Activated CD8-positive, alpha-beta memory T cell treated with anti-CD3 and anti-CD28 coated beads for 24 hours (primary cell): Measurements from ENCODE around the gene ARHGEF16.
A peak's percentile ranks its signal among the peaks of the same experiment; 100 is the strongest.

Experiments used
- DNase-seq: peaks from one replicate; pipeline ENCODE4 v3.0.0-alpha.2; 2020

Gene ARHGEF16

DNA sequence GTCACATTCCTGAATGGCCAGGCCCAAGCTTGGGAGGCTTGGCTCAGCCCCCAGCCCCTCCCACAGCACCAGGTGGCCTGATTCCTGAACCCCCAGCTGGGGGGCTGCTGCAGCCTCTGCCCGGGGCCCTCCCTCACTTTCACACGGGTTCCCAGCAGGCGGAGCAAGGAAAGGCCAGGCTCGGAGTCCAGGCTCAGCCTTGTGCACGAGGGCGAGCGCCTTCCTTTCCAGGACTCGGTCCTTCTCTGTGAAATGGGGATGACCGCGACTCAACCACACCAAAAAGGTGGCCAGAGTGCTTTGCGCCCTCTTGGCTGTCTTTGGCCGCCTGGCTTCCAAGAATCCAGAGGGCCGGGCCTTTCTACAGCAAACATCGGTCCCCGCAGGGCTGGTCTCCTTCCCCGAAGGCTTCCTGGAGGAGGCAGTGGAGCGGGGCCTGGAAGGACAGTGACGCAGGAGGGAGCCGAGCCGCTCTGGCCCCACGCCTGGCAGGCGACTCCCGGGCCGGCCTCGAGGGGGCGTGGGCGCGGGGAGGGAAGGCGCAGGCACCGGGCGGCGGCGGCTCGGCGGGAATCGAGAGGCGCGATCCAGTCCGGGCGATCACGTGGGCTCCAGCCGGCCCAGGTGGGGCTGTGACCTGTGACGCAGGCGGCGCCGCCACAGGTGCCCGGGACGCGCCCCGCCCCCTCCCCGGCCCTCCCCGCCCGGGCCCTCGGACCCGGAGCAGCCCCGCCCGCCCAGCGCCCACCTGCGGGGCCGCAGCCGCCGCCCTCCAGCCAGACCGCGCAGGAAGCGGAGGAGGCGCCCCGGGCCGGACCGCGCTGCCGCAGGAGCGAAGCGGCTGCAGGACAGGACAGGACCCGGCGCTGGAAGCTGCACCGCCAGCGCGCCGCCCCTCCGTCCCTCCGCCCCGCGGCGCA lies at the start of gene ARHGEF16:
Gene ARHGEF16 (plus strand): TSS at position 775 of the 920 bp plus-strand sequence. CDS start 8,420 bp downstream, outside the sequence.
- DNase-seq = peak; percentile 64

DNA sequence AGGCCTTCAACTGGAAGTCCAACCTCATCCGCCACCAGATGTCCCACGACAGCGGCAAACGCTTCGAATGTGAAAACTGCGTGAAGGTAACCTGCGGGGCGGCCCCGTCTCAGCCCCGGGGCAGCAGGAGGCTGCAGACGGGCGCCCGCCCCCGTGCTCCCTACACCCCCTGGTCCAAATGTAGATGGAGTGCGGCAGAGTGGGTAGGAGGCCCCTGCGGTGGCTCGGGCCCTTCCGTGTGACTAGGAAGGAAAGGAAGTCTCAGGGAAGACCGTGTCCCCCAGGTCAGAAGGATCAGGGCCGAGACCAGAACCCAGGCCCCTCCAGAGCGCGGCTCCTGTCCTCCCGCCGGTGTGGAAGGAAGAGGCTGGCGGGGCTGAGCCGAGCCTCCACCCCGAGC lies 49.7 kb upstream of the ARHGEF16 start:
- no peak for DNase-seq

DNA sequence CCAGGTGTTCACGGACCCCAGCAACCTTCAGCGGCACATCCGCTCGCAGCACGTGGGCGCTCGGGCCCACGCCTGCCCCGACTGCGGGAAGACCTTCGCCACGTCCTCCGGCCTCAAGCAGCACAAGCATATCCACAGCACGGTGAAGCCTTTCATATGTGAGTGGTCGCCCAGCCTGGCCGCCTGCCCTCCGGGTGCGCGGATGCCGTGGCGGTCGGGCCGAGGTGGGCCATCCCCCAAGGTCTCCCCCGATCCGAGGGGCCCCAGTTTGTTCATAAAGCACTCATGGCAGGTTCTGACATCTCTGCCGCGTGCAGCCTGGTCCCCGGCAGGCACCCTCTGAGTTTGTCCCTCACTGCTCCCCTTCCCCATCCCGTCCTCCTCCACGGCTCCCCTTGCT lies 49.0 kb upstream of the ARHGEF16 start:
- DNase-seq = no peak

DNA sequence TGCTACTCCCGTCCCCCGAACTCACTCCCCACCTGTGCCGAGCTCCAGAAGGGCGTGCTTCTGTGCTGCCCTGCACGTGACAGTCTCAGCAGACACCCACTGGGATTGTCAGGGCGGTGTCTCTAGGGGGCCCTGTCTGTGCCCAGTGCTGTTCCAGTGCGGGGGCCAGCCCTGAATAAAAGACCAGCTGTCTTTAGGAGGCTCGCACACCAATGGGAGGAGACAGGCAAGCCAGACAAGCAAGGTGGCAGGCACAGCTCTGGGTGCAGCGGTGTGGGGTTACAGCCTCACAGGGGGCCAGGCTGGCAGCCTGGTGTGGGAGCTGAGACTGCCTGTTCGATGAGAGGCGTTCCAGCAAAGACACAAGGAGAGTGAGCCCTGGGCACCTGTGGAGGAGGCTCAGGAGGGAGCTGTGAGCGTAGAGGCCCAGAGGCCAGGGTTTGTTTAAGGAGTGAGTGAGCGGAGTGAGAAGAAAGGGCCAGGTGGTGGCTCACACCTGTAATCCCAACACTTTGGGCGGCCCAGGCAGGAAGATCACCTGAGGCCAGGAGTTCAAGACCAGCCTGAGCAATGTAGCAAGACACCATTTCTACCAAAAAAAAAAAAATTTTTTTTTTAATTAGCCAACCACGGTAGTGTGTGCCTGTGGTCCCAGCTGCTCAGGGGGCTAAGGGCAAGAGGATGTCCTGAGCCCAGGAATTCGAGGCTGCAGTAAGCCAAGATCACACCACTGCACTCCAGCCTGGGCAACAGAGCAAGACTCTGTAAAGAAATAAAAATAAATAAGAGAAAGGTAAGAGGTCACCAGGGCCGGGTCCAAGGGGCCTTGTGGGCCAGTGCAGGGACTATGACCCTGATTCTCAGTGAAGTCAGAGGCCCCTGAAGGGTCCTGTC lies 48.2 kb upstream of the ARHGEF16 start:
- no peak for DNase-seq

DNA sequence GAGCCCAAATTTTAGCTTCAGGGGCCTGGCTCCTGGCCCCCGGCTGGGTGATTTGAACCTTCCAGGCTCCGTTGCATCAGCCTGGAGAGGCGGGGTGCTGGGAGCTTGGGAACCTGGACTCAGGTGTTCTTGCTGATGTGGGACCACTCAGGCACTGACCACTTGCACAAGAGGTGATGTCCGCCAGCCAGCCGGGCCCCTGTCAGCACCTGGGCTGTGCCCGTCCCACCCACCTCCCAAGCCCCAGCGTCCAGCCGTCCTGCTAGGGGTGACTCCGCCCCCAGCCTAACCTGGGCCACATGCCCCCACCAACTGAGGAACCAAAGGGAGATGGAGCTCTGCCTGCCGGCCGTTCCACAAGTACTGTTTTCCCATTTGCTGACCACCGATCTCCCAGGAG lies 47.4 kb upstream of the ARHGEF16 start:
- DNase-seq = no peak

DNA sequence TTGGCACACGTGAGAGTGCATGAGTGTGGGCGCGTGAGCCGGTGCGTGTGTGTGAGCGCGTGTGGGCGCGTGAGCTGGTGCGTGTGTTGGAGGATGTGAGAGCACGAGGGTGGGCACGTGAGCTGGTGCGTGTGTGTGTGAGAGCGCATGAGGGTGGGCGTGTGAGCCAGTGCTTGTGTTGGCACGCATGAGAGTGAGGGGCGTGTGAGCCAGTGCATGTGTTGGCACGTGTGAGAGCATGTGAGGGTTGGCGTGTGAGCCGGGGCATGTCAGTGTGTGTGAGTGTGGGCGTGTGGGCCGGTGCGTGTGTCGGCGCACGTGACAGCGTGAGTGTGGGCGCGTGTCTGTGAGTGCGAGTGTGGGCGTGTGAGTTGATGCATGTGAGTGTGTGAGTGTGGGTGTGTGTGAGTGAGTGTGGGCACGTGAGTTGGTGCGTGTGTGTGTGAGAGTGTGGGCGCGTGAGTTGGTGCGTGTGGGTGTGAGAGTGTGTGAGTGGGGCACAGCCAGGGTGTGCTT lies 45.7 kb upstream of the ARHGEF16 start:
- DNase-seq = no peak

DNA sequence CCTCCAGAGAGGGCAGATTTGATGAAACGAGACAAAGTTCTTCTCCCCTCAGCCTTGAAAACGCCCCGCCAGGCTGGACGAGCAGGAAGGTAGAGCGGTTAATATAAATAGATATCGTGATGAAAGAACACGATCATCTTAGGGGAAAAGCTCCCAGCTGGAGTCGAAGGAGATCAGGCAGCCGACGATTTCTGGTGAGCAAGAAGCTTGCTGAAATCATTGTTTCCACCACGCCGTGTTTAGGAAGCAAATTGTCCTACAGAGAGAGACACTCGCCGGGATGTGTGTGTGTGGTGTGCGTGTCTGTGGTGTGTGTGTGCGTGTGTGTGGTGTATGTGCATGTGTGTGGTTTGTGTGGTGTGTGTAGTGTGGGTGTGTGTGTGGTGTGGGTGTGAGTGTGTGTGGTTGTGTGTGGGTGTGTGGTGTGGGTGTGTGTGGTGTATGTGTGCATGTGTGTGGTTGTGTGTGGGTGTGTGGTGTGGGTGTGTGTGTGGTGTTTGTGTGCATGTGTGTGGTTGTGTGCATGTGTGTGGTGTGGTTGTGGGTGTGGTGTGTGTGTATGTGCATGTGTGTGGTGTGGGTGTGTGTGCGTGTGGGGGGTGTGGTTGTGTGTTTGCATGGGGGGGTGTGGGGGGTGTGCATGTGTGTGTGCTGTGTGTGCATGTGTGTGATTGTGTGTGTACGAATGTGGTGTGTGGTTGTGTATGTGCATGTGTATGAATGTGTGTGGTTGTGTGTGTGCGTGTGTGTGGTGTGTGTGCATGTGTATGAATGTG lies 44.9 kb upstream of the ARHGEF16 start:
- DNase-seq = no peak

DNA sequence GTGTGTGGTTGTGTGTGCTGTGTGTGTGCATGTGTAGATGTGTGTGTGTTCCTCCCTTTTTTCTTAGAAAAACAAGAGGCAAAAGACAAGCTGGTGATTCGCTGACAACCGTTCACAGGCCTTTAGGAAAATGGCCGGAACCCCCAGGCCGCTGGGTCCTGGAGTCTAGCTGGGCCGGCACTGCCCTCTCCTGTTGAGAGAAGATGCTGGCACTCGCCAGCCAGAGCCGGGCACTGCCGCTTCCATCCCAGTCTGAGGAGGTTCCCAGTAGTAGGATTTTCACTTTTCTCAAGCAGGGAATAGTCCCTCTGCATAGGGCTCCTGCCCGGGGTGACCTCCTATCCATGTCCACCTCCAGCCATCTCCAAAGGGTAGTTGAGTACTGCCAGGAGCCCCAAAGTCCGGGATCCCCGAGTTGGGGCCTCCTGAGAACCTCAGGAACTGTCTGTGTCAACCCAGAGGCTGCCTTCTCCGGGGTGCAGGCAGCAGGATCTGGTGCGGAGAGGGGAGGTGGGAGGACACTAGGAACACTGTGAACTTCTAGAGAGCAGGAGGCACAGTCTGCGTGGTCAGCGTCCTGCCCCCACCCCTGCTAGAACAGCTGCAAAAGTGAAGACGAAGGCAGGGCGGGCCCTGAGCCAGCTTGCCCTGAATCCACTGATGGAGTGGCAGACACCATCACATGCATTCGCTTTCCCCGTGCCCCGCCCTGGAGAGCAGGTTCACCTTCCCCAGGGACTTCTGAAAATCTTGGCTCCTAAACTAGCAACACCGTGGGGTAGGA lies 44.1 kb upstream of the ARHGEF16 start:
- DNase-seq = no peak

DNA sequence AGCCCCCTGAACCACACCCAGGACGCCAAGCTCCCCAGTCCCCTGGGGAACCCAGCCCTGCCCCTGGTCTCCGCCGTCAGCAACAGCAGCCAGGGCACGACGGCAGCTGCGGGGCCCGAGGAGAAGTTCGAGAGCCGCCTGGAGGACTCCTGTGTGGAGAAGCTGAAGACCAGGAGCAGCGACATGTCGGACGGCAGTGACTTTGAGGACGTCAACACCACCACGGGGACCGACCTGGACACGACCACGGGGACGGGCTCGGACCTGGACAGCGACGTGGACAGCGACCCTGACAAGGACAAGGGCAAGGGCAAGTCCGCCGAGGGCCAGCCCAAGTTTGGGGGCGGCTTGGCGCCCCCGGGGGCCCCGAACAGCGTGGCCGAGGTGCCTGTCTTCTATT lies 42.7 kb upstream of the ARHGEF16 start:
- DNase-seq = no peak

DNA sequence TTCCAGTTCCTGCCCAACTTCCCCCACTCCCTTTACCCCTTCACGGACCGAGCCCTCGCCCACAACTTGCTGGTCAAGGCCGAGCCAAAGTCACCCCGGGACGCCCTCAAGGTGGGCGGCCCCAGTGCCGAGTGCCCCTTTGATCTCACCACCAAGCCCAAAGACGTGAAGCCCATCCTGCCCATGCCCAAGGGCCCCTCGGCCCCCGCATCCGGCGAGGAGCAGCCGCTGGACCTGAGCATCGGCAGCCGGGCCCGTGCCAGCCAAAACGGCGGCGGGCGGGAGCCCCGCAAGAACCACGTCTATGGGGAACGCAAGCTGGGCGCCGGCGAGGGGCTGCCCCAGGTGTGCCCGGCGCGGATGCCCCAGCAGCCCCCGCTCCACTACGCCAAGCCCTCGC lies 42.1 kb upstream of the ARHGEF16 start:
- DNase-seq = no peak

DNA sequence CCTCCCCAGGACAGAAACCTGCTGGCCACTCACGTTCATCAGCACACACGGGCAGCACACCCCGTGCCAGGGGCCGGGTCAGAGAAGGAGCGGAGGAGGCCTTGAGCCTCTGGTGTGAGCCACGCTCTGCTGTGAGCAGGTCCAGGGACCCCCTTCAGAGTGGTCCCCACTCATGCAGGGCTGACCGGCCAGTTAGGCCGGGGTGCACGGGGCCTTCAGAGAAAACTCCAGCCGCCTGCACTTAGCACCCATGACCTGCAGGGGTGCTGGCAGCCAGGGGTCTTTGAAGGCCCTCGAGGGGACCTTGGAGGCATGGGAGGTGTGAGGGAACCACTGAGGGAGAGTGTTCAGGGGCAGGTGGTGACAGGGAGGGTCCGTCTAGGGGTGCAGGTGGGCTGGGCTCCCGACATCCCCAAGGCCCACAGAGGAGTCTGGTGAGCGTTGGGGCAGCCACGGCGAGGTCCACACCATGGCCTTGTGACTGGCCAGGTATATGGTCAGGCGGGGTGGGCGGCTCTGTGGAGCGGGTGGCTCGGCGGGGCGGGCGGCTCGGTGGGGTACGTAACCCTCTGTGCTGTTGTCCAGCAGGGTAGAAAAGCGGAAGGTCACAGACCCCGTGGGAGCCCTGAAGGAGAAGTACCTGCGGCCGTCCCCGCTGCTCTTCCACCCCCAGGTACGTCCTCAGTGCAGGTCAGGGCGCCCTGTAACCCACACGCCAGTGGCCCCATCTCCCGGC lies 40.3 kb upstream of the ARHGEF16 start:
- no peak for DNase-seq

DNA sequence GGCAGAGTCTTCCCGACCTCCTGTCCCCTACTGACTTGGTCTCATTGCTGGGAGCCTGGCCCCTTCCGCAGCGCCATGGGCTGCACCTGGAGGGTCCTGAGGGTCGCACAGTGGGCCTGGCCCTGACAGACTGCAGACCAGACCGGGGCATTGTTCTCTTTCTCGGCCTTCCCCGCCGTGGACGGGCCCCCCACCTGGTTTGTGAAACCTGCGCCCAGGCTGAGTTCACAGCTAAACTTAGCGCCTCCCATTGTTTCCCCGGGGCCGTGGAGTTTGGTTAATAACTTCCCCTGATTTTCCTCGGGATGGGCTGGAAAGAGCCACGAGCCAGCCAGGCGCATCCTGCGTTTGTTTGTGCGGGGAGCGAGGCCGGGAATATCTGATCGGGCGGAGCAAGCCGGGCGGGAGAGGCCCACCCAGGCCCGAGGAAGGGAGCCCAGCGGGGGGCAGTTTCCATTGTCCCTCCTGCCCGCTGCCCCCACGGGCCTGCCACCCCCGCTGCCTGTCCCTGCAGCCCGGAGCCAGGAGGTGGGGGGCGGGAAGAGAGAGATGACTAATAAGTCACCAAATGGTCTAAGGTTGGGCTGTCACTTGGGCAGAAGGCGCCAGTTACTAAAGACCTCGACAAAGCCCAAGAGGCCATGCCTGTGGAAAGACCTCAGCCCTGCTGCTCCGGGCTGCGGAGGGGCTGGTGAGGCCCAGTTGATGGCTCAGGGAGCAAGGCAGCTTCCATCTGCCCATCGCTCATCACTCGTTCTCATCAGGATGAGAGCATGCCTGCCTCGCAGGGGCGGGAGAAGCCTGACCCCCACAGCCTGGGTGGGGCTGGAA lies 39.0 kb upstream of the ARHGEF16 start:
- no peak for DNase-seq

DNA sequence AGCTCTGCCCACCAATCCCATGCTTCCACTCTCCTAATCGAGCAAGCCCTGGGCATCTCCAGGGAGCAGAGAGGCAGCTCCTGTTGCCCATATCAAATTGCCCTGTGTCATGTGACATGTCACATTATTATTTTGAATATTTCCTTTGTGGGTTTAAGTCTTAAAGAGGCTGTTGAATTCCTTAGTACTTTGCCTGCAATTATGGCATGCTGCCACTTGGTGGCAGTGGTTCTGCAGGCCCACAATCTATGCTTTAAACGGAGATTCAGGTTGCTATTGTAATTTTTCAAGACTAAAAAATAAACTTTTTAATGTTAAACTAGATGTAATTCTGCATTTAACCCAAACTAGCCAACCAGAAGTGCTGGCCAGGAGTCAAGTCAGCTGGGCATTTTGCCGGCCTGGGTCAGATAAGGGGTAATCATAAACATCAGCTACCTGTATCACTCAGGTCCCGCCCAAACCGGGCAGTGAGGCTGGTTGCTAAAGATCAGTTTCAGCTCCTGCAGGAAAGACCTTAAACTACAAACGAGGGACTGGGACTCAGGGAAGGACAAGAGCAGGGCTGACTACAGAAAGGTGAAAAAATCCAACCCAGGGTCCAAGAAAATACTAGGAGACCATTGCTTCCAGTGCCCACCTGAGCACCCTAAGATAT lies 37.3 kb upstream of the ARHGEF16 start:
- no peak for DNase-seq

DNA sequence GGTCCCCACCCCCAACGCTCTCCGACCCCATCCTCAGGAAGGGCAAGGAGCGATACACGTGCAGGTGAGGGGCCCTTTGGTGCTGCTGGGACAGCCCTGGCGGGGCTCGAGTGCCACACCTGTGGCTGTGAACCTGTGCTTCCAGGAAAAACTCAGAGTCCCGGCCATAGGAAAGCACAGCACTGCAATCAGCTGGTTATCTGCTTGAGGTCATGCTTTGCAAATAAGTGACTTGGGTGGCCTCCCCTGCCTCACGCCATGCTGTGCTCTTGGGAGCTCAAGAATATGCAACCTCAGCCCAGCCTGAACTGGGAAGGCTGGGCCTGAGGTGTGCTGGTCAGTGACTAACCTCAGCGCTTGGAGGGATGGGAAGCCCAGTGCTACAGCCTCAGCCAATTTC lies 36.5 kb upstream of the ARHGEF16 start:
- no peak for DNase-seq

DNA sequence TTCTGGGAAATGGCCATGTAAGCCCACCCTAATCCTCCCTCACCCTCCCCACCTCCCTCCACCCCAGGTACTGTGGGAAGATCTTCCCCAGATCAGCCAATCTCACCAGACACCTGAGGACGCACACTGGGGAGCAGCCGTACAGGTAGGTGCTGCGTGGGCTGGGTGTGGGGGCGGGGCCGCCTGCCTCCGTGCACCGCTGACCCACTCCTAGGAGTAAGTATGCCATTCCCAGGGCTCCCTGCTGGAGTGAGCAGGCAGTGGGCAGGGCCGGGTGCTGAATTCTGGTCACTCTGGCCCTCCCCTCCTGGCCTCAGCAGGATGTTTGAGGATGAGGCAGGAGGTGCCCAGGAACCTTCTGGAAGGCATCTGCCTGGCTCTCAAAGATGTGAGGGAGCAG lies 35.9 kb upstream of the ARHGEF16 start:
- DNase-seq = no peak

DNA sequence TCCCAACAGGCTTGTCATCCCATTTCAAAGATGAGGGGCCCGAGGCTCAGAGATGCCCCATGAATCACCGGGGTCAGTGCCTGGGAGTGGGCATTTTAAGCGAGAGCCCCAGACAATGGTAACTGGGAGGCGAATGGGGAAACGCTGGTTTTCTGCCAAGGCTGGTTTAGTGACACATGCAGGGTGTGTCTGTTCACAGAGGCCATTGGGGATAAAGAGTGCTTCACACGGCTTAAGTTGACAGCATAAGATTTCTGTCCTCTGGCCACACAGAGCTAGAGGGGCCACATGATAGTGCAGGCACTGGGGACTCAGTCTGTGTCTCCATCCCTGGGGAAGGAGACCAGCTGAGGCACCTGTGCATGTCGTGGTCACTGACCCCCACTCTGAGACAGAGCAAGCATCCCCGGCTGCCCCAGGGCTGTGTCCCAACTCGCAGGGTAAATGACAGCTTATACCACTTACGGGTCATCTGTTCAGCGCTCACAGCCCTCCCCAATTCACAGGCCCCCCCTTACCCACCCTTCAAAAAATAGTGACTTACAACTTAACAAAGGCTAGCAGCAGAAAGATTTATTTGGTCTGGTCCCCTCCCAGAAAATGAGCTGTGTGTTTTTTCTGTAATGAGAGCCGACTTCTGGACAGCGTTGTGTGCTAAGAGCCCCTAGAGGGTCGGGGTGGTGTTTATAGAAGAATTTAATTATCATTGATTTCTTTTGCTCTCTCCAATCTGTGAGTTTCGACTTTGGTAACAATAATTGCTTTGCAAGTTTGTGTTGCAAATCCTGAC lies 34.9 kb upstream of the ARHGEF16 start:
- DNase-seq = no peak

DNA sequence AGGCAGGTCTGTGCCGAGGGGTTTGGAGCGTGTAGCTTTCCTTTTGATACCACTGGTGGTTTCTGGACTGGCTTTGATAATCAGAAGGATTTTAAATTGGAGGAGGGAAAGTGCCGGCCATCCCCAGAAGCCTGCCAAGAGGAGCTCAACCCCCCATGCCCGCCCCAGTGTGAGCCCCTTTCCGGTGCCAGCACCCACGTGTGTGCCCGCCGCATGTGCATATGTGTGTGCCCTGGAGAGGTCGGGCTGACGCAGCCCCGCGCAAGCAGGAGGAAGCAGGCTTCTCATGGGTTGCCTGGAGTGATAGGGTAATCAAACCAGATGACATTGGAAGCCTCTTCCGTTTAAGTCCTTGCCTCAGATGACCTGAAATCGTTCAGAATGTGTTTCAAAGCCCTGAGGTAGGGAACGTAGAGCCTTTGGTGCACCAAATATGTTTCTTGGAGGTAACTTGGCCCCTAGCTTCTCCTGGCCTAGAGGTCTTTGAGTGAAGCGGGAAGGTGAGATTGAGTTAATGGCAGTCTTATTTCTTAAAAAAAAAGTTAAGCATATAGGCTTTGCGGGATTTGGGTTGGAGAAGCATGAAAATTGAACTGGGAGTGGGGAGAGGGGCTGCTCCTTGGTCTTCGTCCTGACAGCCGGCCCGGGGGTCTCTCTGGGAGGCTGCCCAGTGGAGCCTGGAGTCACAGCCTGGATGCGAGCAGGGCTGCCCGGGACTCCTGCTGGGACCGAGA lies 34.1 kb upstream of the ARHGEF16 start:
- DNase-seq = no peak

DNA sequence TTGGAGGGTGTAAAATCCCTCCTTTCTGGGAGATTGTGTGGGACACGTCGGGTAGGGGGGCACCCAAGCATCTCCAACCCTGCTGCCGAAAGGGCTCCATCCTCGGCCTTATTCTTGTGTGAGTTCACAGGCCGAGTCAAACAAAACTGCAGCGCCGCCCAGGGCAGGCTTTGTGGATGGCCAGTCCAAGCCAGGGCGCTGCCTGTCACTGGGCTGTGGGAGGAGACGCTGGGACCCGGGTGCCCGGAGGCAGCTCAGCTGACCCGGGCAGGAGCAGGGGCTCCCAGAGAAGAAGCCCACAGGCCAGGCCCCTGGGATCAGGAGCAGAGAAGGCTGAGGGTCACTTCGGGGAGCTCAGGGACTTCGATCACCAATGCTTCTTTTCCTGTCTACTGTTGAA lies 31.8 kb upstream of the ARHGEF16 start:
- no peak for DNase-seq
